Breast epithelium (tissue), 3 donors: ENCODE data around the gene BRAF.
"Not testable (repeated sequence)": the region's sequence is repeated elsewhere in the genome, so short reads cannot be mapped to it uniquely, and the experiment has no call there.

ENCODE experiments used
- CTCF ChIP-seq, 3 donors: fragments of 450-650 bp; IDR thresholded peaks; one replicate each; pipeline ENCODE4 v1.5.1; 2016 to 2017; ENCODE audit warnings: antibody characterized with exemption in 3 of 3, mild to moderate bottlenecking in 3 of 3, moderate library complexity in 3 of 3
- POLR2A ChIP-seq: fragments of 450-650 bp; IDR thresholded peaks from one replicate; pipeline ENCODE4 v1.6.1; 2016; ENCODE audit warnings: antibody characterized with exemption, mild to moderate bottlenecking, moderate library complexity
- POLR2AphosphoS5 ChIP-seq, 3 donors: sonication (generic); formaldehyde crosslinking; IDR thresholded peaks; one replicate each; pipeline ENCODE4 v1.6.1; 2017; ENCODE audit warnings: antibody characterized with exemption in 3 of 3

DNA sequence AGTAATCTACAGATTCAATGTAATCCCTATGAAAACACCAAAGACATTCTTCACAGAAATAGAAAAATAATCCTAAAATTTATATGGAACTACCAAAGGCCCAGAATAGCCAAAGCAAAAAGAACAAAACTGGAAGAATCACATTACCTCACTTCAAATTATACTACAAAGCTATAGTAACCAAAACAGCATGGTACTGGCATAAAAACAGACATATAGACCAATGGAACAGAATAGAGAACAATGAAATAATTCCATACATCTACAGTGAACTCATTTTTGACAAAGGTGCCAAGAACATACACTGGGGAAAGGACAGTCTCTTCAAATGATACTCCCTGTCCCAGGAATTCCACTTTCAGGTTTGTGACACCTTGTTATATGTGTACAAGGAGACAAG, 107.3 kb downstream of the BRAF start:
- not testable (repeated sequence) for TF ChIP-seq POLR2A; CTCF (IDR thresholded peaks at IDR 0.05); POLR2AphosphoS5 (IDR thresholded peaks at IDR 0.05)
